GM21786 (cell line): ENCODE measurements around the gene ATP5MC2.
"Not testable (repeated sequence)": the region's sequence is repeated elsewhere in the genome, so short reads cannot be mapped to it uniquely, and the experiment has no call there.

Experiments used
- ATAC-seq: cut with Tn5 transposase; IDR thresholded peaks from one replicate; pipeline ENCODE4 v1.9.1; 2021; ENCODE audit not compliant: unreplicated experiment

ATP5MC2 gene

GRCh38 chr12:53653595-53653994, 22.3 kb downstream of the ATP5MC2 start:
- ATAC-seq, result no peak

- no peak for ATAC-seq
These were observed 23.5 kb downstream of the ATP5MC2 start for GRCh38 chr12:53652366-53652765.

GRCh38 chr12:53651737-53652136, 24.1 kb downstream of the ATP5MC2 start:
- no peak for ATAC-seq

- ATAC-seq, result not testable (repeated sequence)
These were observed 29.6 kb downstream of the ATP5MC2 start for GRCh38 chr12:53646300-53646699.

DNA sequence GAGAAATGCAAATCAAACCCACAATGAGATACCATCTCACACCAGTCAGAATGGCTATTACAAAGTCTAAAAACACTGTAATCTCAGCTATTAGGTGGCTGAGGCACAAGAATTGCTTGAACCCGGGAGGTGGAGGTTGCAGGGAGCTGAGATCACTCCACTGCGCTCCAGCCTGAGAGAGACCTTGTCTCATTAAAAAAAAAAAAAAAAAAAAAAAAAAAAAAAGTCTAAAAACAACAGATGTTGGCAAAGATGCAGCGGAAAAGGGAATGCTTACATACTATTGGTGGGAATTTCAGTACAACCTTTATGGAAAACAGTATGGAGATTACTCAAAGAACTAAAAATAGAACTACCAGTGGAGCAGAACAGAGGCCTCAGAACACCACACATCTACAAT, 30.7 kb downstream of the ATP5MC2 start:
- ATAC-seq, result no peak

DNA sequence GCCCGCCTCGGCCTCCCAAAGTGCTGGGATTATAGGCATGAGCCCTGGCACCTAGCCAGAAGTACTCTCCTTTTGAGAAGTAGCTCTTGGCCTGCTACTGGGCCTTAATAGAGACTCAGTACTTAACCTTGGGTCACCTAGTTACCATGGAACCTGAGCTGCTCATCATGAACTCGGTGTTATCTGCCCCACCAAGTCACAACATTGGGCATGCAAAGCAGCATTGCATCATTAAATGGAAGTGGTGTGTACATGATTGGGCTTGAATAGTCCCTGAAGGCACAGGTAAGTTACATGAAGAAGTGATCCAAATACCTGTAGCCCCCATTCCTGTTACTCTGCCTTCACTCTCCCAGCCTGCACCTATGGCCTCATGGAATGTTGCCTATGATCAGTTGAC, 31.8 kb downstream of the ATP5MC2 start:
- ATAC-seq, result no peak

DNA sequence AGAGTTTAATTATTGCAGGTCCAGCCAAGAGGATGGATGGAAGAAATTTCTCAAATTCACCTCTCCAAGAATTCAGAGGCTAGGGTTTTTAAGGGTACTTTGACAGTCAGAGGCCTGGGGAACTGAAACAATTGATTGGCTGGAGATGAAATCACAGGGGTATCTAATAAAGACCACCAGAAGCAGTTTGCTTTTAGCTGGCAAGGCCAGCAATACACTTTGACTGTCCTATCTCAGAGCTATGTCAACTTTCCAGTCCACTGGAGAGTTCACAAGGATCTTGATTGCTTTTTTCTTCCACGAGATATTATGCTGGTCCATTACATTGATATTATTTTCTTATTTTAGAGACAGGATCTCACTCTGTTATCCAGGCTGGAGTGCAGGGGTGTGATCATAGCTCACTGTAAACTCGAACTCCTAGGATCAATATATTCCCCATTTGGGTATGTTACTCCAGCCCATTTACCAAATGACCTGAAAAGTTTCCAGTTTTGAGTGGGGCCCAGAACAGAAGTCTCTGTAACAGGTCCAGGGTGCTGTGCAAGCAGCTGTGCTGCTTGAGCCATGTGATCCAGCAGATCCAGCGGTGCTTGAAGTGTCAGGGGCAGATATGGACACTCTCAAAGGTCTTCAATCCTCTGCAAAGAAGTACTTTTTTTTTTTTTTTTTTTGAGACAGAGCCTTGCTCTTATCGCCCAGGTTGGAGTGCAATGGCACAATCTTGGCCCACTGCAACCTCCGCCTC, 32.5 kb downstream of the ATP5MC2 start:
- no peak for ATAC-seq

DNA sequence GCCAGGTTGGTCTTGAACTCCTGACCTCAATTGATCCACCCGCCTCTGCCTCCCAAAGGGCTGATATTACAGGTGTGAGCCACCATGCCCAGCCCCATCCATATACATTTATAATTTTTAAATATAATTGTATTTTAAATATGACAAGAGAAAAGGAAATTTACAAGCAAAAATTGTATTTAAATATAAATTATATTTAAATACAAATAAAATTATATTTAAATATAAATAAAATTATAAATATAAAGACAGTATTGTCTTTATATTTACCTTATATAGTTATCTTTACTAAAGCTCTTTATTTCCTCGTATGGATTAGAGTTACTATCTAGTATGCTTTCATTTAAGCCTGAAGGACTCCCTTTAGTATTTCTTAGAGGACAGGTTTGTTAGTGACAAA, 37.8 kb downstream of the ATP5MC2 start:
- ATAC-seq, result no peak

DNA sequence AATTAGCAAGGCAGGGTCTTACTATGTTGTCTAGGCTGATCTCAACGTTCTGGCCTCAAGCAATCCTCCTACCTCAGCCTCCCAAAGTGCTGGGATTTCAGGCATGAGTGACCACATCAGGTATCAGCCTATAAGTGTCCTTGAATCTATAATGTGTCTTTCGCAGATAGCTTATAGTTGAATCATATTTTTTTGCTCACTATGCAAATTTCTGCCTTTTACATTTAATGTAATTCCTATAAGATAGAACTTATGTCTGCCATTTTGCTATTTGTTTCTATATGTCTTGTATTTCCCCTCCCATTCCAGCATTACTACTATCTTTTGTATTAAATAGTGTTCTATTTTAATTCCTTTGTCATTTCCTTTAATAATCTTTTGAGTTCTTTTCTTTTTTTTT, 39.2 kb downstream of the ATP5MC2 start:
- no peak for ATAC-seq

DNA sequence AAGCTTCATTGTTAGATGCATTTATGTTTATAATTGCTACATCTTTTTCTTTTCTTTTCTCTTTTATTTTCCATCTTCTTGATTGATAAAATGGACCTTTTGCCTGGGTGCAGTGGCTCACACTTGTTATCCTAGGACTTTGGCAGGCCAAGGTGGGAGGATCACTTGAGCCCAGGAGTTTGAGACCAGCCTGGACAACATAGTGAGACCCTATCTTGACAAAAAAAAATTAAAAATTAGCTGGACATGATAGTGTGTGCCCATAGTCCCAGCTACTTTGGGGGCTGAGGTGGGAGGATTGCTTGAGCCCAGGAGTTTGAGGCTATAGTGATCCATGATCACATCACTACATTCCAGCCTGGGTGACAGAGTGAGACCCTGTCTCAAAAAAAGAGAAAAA, 40.2 kb downstream of the ATP5MC2 start:
- not testable (repeated sequence) for ATAC-seq

- ATAC-seq, result no peak
These were observed 44.2 kb downstream of the ATP5MC2 start for GRCh38 chr12:53631721-53632120.

- no peak for ATAC-seq
These were observed 48.0 kb downstream of the ATP5MC2 start for GRCh38 chr12:53627919-53628318.

- peak; percentile 2 for ATAC-seq
These were observed 49.1 kb downstream of the ATP5MC2 start for GRCh38 chr12:53626702-53627169.

DNA sequence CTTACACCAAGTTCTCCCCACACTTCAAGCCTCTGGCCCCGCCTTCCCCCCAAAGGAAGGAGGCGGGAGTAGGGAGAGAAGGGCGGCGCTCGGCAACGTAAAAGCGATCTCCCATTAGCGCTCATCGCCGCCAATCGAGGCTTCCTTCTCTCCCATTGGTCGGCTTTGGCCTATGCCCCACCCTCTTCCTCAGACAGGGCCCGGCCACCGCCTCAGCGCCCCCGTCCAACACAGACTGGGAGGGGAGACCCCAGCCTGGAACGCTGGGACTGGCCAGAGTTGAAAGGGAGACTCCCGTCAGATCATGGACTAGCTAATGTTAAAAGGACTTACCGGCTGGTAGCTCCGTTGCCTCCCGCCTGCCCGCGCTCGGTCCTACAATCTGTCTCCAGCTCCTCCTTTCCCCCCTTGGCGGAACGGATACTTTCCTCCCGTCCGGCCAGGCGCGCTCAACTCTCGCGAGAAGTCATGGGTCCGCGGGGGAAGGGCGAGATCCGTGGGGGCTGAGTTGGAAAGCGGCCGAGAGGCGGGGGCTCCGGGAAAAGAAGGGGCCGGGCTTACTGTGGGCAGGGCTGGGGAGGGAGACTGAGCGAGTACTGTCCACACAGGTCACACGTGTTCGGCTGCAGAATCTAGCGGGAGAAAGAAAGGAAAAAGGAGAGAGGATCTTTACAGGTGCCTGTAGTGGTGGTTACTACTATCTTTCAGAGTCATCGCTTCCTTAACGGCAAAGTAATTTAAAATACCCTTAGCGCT, 49.8 kb downstream of the ATP5MC2 start, which contains the start of gene ATF7:
Gene ATF7, minus strand, starts transcription at position 437 of the 756 bp plus-strand sequence. CDS start 25,382 bp downstream, outside the sequence.
- peak; percentile 93 for ATAC-seq

DNA sequence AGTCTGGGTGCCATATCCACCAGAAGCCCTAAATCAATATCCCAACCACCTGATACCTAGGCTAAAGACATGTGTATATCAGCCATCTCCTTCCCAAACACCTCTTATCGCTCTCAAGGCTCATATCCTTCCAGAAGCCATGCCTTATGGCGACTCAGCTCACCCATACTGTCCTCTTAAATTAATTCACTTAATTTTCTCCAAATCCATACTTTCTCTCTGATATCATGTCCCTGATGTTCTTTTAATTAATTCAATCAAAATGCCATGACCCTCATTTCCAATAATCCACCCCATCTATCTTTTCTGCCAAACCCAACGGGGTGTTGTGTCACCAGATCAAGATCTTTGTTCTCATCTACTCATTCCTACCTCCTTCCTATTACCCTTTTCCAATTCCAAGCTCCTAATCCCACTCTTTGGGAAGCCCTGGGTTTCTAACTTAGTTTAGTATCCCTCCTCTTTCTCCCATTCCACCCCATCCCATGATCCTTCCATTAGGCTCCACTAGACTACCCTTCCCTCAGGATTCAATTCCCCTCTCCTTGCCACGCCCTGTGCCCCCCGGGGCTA, 50.4 kb downstream of the ATP5MC2 start:
- no peak for ATAC-seq

- ATAC-seq, result no peak
These were observed 50.9 kb downstream of the ATP5MC2 start for GRCh38 chr12:53624956-53625355.

DNA sequence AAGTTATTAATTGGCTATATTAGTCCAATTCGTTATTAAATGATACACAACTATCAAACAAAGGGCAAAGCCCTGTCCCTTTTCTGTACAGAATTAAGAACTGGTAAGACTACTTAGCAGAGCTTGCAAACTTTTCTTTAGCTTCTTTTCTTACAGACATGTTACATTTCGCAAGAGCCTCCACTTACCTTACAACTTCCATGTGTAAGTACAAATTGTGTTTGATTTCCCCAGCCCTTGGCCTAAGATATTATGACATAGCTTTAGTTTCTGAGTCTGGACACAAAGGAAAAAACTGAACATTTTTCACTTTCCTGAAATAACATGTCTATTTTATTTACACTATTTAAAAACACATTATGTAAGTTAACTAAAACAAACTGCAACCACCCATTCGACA, 51.4 kb downstream of the ATP5MC2 start:
- no peak for ATAC-seq

DNA sequence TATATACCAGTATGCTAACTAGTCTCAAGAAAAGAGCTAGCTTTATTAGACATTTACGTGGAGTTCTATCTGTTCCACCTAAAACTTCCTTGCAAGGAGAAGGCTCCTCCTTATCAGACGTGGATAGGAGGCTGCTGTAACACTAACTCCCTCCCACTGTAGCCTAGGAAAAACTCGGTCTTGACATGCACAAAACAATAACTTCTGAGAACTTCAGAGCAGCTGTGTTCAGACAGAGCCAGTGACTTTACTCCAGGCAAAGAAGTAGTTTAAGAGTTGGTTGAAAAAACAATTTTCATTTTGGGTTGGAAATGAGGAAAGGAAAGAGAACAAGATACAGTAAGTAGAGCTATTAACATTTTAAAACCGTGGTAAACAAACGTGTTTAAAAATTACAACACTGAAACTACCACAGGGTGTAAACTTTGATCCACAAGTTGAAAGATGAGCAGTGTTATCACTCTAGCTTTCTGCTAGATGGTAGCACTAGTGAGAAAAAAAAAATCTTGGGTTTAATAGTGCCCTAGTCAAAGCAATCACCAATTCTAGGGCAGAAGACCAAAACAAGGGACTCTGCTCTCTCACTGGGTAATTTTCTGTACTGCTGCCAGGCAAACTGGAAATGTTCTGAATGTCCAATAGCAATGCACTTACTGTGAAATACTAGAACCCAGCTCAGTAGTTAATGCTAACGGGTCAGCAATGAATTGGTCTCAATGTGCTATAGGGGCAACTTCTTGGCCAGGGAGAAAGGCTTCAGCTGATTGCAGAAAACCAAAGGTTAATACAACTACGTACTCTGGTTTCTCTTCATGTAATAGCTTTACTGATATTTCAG, 52.1 kb downstream of the ATP5MC2 start:
- no peak for ATAC-seq

- no peak for ATAC-seq
These were observed 53.2 kb downstream of the ATP5MC2 start for GRCh38 chr12:53622724-53623123.

- ATAC-seq, result no peak
These were observed 57.6 kb downstream of the ATP5MC2 start for GRCh38 chr12:53618275-53618674.

DNA sequence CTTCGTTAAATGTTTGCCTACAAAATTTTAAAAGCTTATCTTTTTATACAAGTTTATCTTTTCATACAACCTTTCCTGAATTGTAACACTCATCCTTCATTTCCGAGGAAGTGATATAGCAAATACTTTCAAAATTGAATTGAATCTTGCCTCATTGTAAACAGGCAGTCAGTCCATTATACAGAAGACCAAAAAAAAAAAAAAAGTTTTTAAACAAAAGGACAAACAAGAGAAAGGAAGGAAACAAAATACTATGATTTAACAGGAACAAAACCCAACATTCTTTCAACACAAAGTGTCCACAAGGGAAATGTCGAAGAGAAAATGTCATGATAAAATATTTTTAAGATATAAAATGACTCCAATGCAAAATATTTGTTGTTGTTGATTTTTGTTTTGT, 58.2 kb downstream of the ATP5MC2 start:
- ATAC-seq, result no peak
